Measurements from ENCODE around the gene IRX5. TPM values are rescaled to one million over a fixed set of nuclear protein-coding genes. Genes with fewer than 3 reads are reported as not detected.

IRX5 gene
- total and polyA plus RNA-seq, 2 of the 4 experiments (the other 2 are of a cell fraction) = not detected

GRCh38 chr16:54890381-54890780, 40.3 kb upstream of the IRX5 start:
- BruUV-seq (replicated peaks) = no TSS peak
- H3K27ac ChIP-seq (ENCODE audit: insufficient read depth, low read length) = no peak overlapping the region

More at GRCh38 chr16:54890381-54890780, 40.3 kb upstream of the IRX5 start:
- no peak overlapping the region for H2BK5ac ChIP-seq (ENCODE audit: low read depth, low read length, poor library complexity, severe bottlenecking)
- no peaks in the 10 kb centered on the region for H3K36me3 ChIP-seq (ENCODE audit: control insufficient read depth, insufficient read depth, low read length)
- no peak overlapping the region for H2AK9ac ChIP-seq (replicated peaks; ENCODE audit: low read depth, low read length, poor library complexity)
- dilution Hi-C loops (cut with HindIII; ENCODE audit: low sequenced_read_pairs, unreplicated experiment) = no loop called here
- TF ChIP-seq USF2 (IDR thresholded peaks at IDR 0.05; ENCODE audit: low read depth, low read length) = no peak
- TF ChIP-seq NFE2L2 (IDR thresholded peaks at IDR 0.05; ENCODE audit: low read depth, low read length) = no peak
- POLR2A ChIA-PET (ENCODE audit: unreplicated experiment) = no interaction called here
- H2BK120ac ChIP-seq (ENCODE audit: low read depth, low read length) = no peak overlapping the region
- ATAC-seq (ENCODE audit: low read depth) (no peak), DNase-seq (no peak)
- H3K4me3 ChIP-seq (ENCODE audit: insufficient read depth, low read depth, low read length) = no peak overlapping the region
- no CpG with 5 or more reads among the region's 4 CpGs for WGBS, 2 experiments (ENCODE audit: extremely low coverage in 2 of 2, insufficient read length in 1 of 2)
- intact Hi-C loops (cut with micrococcal nuclease) = no loop called here
- H2AFZ ChIP-seq (replicated peaks; ENCODE audit: low read length, poor library complexity) = no peak overlapping the region
- H4K20me1 ChIP-seq (ENCODE audit: insufficient read depth, low read length) = no peaks in the 10 kb centered on the region
- H3K18ac ChIP-seq (ENCODE audit: low read depth, low read length) = no peak overlapping the region
- CTCF ChIA-PET = interaction anchor here (0.6 to 1.5 kb wide), 2 partner anchors 17 to 1331 kb away, joined by 3 to 6 read pairs; no protein-coding TSS in a partner anchor
- H2BK20ac ChIP-seq (ENCODE audit: low read depth, low read length) = no peak overlapping the region
- peaks cover 2% of the 10 kb centered on the region for H3K9me3 ChIP-seq (ENCODE audit: control insufficient read depth, insufficient read depth, low read length)
- in situ Hi-C loops (cut with MboI; ENCODE audit: low sequenced_read_pairs) = no loop called here
- no peaks in the 10 kb centered on the region for H3K9me1 ChIP-seq (ENCODE audit: insufficient read depth, low read length)
- no peak overlapping the region for H4K8ac ChIP-seq (ENCODE audit: low read depth in 2 of 2, low read length in 2 of 2)
- H3K4me1 ChIP-seq (ENCODE audit: control insufficient read depth, insufficient read depth, low read length) = no peaks in the 10 kb centered on the region
- H3K23ac ChIP-seq (ENCODE audit: low read depth, low read length) = no peak overlapping the region
- no peak overlapping the region for H4K91ac ChIP-seq (ENCODE audit: insufficient read depth, low read depth, low read length)
- H2AK5ac ChIP-seq (ENCODE audit: low read depth, low read length) = no peak overlapping the region
- H3K56ac ChIP-seq (ENCODE audit: extremely low read depth, insufficient read depth, low read length) = no peak overlapping the region
- no peak overlapping the region for H2BK15ac ChIP-seq (ENCODE audit: low read depth, low read length)
- no peaks in the 10 kb centered on the region for H3K27me3 ChIP-seq (ENCODE audit: control insufficient read depth, insufficient read depth, low read length)
- H3K4ac ChIP-seq (ENCODE audit: low read depth, low read length) = no peak overlapping the region
- no peak overlapping the region for H3K9ac ChIP-seq (ENCODE audit: low read depth, low read length)
- no peak overlapping the region for H3K4me2 ChIP-seq (ENCODE audit: low read depth, low read length)
- H4K5ac ChIP-seq (ENCODE audit: low read depth, low read length) = no peak overlapping the region
- no peaks in the 10 kb centered on the region for H3K79me1 ChIP-seq (ENCODE audit: low read depth in 1 of 2, low read length in 2 of 2)
- H3K14ac ChIP-seq (replicated peaks; ENCODE audit: low read depth, low read length) = no peak overlapping the region

All from IMR-90 (cell line).